Measurements from ENCODE around the gene TKFC.
A peak's percentile ranks its signal among the peaks of the same experiment; 100 is the strongest.

Gene TKFC

DNA sequence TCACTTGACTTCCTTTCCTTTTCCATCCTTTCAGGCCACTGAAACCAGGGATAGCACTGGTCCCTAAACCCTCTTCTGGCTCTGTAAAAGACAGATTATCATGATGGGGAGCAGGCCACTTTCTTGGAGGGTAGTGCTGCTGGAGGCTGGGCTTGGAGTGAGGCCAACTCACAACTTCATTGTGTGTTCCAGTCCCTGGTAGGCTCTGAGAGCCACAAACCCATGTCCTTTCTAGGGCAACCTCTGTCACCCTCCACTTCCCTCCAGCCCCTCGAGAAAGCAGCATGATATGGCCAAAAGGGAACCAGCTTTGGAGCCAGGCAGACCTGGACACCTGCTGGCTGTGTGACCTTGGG lies 2.3 kb downstream of the TKFC start:
- DNase-seq (ENCODE audit: low spot score in 2 of 2) (no peak), ATAC-seq (no peak)
- Mint-ChIP-seq H3K36me3 (no peaks in the 10 kb centered on the region), H3K27ac (peak overlapping the region; percentile 80), H3K4me1 (peaks cover 53% of the 10 kb centered on the region), H3K4me3 (no peak overlapping the region), H3K9me3 (no peaks in the 10 kb centered on the region)

DNA sequence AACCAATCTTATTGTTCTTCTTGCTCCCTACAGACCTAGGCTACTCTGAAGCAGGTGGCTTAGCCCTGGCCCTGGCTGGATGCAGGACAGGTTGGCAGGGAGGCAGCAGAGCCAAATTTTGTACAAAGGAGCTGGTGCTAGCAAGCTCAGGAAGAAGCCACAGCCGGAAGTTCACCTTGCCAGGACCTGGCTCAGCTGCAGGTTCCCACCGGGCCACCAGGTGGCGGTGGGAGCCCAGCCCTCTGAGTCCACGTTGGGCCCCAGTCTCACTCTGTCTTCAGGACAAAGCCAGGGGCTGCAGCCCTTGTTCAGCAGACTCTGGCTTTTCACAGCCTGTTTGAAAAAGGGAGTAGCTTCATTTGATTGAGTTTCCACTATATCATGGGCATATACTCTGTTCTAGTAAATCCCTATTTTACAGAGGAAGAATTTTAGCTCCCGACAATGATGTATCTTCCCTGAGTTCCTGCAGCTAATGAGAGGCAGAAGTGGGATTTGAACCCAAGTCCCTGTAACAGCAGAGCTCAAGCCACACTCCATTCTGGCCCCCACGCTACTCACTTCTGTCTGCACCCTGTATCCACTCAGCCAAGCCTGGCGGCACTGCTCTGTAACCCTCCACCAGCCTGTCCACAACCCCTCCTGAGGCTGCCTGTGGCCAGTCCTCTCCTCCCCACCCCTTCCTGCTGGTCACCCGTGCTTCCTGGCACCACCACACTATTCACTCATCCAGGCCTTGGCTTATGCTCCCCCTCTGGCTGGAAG lies 3.3 kb downstream of the TKFC start:
- ATAC-seq = peak; percentile 71
- H3K4me3 Mint-ChIP-seq = no peak overlapping the region
- no peaks in the 10 kb centered on the region for H3K36me3 Mint-ChIP-seq
- DNase-seq (ENCODE audit: low spot score in 2 of 2) = peak; percentile 82 to 89
- peak overlapping the region; percentile 80 for H3K27ac Mint-ChIP-seq
- no peaks in the 10 kb centered on the region for H3K9me3 Mint-ChIP-seq
- H3K4me1 Mint-ChIP-seq = peaks cover 43% of the 10 kb centered on the region

DNA sequence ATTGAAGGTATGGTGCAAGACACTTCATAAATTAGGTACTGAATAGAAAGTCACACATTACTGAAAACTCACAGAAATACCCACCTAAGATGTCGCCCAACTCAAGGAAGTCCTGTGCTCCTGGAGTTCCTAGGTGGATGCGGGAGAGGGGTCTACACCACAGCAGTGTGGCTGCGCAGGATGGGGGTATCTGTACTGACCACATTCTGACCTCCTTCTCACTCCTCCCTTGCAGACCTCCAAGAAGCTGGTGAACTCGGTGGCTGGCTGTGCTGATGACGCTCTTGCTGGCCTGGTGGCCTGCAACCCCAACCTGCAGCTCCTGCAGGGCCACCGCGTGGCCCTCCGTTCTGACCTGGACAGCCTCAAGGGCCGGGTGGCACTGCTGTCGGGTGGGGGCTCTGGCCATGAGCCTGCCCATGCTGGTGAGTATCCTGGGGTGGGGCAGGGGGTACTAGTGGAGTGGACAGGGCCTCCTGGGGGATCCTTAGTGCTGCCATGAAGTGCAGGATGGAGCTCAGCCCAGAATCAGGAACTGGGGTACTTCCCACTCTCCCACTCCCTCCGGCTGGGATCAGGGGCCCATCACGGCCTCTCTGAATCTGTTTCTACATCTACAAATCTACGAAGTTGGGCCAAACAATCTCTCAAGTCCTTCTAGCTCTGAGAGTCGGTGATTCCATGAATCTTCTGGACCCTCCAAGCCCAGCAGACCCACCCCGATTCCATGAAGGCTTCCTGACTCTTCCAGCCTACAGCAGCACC lies 4.9 kb downstream of the TKFC start:
- Mint-ChIP-seq H3K27ac (peak overlapping the region; percentile 56), H3K4me1 (peaks cover 28% of the 10 kb centered on the region), H3K9me3 (no peaks in the 10 kb centered on the region), H3K36me3 (no peaks in the 10 kb centered on the region), H3K4me3 (no peak overlapping the region)
- DNase-seq (ENCODE audit: low spot score in 2 of 2) (no peak), ATAC-seq (no peak)

DNA sequence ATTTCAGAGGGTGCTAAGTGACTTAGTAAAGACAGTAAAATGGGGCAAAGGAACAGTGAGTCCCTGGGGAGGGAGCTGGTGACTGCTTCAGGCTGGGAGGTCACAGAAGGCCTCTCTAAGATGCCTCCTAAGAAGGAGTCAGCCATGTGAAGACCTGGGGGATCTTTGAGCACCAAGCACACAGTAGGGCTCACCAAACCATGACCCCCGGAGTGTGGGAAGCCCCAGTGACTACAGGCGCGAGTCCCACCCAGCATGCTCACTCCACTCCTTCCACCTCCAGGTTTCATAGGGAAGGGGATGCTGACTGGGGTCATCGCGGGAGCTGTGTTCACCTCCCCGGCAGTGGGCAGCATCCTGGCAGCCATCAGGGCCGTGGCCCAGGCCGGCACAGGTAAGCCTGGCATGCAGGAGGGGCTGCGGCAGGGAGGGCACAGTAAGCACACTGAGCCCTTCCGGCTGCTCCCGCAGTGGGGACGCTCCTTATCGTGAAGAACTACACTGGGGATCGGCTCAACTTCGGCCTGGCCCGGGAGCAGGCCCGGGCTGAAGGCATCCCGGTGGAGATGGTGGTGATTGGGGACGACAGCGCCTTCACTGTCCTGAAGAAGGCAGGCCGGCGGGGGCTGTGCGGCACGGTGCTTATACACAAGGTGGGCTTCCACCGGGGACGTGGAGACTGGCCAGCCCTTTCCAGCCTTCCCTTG lies 5.9 kb downstream of the TKFC start:
- H3K27ac Mint-ChIP-seq = peak overlapping the region; percentile 56
- DNase-seq (ENCODE audit: low spot score in 2 of 2) (no peak), ATAC-seq (no peak)
- H3K4me1 Mint-ChIP-seq = peaks cover 19% of the 10 kb centered on the region
- H3K4me3 Mint-ChIP-seq = no peak overlapping the region
- no peaks in the 10 kb centered on the region for H3K36me3 Mint-ChIP-seq
- no peaks in the 10 kb centered on the region for H3K9me3 Mint-ChIP-seq

DNA sequence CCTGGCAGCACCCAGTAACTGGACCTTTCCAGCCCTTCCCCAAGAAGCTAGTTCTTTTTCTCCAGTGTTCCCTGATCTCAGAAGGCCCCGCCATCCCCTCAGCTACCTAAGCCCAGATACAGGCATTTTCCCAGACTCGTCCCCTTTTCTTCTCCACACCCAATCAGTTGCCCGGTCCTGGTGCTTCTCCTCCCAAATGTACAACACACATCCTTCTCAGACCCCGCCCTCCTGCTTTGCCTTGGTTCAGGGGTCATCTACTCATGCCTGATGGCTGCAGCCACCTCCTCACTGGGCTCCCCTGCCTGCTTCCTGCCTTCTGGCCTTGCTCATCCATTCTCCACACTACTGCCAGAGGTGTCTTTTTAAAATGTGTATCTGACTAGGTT lies 6.5 kb downstream of the TKFC start:
- no peak for DNase-seq (ENCODE audit: low spot score in 2 of 2)
- no peak overlapping the region for H3K27ac Mint-ChIP-seq
- no peaks in the 10 kb centered on the region for H3K9me3 Mint-ChIP-seq
- peaks cover 14% of the 10 kb centered on the region for H3K4me1 Mint-ChIP-seq
- no peak for ATAC-seq
- H3K4me3 Mint-ChIP-seq = no peak overlapping the region
- no peaks in the 10 kb centered on the region for H3K36me3 Mint-ChIP-seq

DNA sequence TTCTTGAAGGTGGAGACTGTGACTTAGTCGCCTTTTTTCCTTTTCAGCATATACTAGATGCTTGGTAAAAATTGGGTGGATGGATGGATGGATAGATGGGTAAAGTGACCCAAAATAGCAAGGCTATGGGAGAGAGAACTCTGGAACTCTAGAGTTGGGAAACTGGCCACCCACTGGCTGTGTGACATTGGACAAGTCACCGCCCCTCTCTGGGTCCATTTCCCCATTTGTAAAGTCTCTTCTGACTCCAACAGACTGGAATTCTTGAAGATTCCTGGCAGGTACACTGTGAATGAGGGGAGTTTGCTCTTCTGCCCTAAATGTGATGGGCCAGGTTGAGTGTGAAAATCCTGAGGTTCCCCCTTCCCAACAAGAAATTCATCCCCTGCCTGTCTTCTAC lies 8.0 kb downstream of the TKFC start:
- DNase-seq (ENCODE audit: low spot score in 2 of 2) (no peak), ATAC-seq (no peak)
- Mint-ChIP-seq H3K27ac (no peak overlapping the region), H3K4me1 (peaks cover 12% of the 10 kb centered on the region), H3K36me3 (no peaks in the 10 kb centered on the region), H3K4me3 (no peak overlapping the region), H3K9me3 (no peaks in the 10 kb centered on the region)

DNA sequence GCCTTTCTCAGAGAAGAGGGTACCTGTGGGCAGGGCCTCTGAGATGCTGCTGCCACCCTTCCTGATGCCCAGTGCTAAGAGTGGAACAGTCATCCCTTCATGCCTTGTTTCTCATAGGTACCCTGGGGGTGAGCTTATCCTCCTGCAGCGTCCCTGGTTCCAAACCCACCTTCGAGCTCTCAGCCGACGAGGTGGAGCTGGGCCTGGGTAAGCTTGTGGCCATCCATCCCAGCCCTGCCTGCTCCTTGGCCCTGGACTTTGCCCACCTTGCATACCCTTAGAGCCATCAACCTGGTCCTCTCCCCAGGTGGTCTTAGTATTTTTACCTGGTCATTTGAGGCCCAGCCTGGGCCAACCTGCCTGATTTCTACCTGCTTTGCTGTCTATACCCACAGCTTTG lies 8.7 kb downstream of the TKFC start:
- Mint-ChIP-seq H3K4me1 (peaks cover 6% of the 10 kb centered on the region), H3K36me3 (no peaks in the 10 kb centered on the region), H3K27ac (no peak overlapping the region), H3K4me3 (no peak overlapping the region), H3K9me3 (no peaks in the 10 kb centered on the region)
- ATAC-seq = no peak
- DNase-seq (ENCODE audit: low spot score in 2 of 2) = no peak

DNA sequence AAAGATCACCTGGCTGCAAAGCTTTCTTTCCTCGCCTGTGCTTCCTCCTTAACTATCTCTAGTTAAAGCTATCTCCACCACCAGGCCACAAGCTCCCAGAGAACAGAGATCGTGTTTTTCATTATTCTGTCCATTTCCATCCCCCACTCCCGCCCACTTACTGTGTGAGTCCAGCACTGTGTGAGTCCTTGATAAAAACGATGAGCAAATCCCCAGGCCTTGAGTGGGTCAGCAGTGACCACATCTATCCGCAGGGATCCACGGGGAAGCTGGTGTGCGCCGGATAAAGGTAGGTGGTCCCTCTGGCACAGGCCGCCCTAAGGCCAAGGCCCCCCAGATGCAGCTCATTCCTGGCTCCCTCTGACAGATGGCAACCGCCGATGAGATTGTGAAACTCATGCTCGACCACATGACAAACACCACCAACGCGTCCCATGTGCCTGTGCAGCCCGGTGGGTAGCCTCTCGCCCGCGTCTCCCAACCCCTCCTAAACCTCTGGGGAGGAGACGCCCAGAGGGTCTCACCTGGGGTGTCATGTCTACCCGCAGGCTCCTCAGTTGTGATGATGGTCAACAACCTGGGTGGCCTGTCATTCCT lies 9.3 kb downstream of the TKFC start:
- no peak for DNase-seq (ENCODE audit: low spot score in 2 of 2)
- H3K36me3 Mint-ChIP-seq = no peaks in the 10 kb centered on the region
- H3K27ac Mint-ChIP-seq = no peak overlapping the region
- H3K9me3 Mint-ChIP-seq = no peaks in the 10 kb centered on the region
- H3K4me1 Mint-ChIP-seq = no peaks in the 10 kb centered on the region
- H3K4me3 Mint-ChIP-seq = no peak overlapping the region
- no peak for ATAC-seq

DNA sequence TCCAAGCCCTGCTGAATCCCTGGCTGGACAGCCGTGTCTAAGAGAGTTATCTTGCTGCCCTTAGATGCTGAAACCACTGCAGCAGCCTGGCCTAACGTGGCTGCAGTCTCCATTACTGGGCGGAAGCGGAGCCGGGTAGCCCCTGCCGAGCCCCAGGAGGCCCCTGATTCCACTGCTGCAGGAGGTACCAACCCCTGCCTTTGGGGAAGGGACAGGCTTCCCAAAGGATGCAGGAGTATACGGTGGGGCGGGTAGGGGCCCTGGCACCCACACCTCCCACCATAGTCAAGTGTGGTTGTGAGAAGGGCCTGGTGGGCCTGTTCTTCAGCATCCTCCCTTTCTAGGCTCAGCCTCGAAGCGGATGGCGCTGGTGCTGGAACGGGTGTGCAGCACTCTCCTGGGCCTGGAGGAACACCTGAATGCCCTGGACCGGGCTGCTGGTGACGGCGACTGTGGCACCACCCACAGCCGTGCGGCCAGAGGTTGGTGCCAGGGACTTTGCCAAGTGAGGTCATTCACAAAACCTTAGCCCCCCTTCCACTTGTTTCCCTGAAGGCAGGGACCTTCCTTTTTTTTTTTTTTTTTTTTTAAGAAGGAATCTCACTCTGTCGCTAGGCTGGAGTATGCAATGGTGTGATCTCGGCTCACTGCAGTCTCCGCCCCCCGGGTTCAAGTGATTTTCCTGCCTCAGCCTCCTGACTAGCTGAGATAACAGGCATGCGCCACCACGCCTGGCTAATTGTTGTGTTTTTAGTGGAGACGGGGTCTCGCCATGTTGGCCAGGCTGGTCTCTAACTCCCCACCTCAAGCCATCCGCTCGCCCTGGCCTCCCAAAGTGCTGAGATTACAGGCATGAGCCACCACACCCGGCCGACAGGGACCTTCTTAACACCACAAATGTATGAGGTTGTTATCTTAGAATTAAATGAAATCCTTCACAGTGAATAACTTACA lies 11.0 kb downstream of the TKFC start:
- Mint-ChIP-seq H3K27ac (peak overlapping the region; percentile 23), H3K9me3 (no peaks in the 10 kb centered on the region), H3K36me3 (peaks cover 5% of the 10 kb centered on the region), H3K4me1 (no peaks in the 10 kb centered on the region), H3K4me3 (no peak overlapping the region)
- DNase-seq (ENCODE audit: low spot score in 2 of 2) = no peak
- ATAC-seq = no peak

DNA sequence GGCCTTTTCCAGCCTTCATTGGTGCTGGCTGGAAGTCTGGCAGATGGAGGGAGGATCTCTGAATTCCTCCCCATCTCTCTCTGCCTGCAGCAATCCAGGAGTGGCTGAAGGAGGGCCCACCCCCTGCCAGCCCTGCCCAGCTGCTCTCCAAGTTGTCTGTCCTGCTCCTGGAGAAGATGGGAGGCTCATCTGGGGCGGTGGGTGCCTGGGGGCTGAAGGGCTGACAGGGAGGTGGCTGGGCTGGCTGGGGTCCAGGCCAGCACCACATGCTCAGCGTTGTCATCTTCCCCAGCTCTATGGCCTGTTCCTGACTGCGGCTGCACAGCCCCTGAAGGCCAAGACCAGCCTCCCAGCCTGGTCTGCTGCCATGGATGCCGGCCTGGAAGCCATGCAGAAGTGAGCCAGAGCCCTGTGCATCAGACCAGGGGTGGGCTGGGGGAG lies 12.2 kb downstream of the TKFC start:
- peaks cover 6% of the 10 kb centered on the region for H3K36me3 Mint-ChIP-seq

DNA sequence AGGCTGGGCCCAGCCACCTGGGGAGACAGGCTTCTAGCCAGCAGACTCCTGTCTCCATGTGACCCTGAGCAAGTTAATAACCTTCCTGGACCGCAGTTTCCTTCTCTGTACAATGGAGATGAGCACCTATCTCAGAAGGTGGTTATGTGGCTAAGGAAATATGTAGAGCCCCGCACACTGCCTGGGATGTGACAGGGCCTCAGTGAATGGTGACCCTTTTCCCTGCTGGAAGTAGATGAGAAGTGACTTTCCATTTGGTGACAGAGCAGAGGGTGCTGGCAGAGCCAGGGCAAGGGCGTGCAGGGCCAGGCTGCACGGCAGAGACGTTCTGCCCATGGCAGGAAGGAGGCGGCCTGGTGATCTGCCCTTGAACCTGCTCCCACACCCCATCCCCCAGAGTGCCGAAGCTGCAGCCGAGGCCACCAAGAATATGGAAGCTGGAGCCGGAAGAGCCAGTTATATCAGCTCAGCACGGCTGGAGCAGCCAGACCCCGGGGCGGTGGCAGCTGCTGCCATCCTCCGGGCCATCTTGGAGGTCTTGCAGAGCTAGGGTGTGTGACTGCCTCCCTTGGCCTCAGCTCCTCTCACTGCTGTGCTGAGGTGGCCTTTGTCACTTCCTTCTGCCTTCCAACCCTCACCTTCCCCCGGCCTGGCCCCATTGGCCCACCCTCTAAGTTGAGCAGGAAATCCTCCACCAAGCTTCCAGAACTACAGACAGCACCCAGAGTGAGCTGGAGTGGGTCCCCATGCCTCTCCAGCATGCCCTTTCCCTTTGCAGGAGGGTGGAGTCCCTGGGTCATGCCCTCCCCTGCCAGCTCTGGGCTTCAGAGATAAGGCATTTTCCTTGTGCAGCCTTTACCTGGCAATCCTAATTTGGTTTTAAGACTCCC lies 13.2 kb downstream of the TKFC start:
- DNase-seq (ENCODE audit: low spot score in 2 of 2) (no peak), ATAC-seq (no peak)
- H3K27ac Mint-ChIP-seq = peak overlapping the region; percentile 84
- no peak overlapping the region for H3K4me3 Mint-ChIP-seq
- H3K4me1 Mint-ChIP-seq = peaks cover 4% of the 10 kb centered on the region
- no peaks in the 10 kb centered on the region for H3K9me3 Mint-ChIP-seq
- peaks cover 13% of the 10 kb centered on the region for H3K36me3 Mint-ChIP-seq

More for the DNA sequence above, 12.2 kb downstream of the TKFC start:
- DNase-seq (ENCODE audit: low spot score in 2 of 2) (no peak), ATAC-seq (no peak)
- no peak overlapping the region for H3K27ac Mint-ChIP-seq
- no peaks in the 10 kb centered on the region for H3K9me3 Mint-ChIP-seq
- H3K4me1 Mint-ChIP-seq = peaks cover 4% of the 10 kb centered on the region
- H3K4me3 Mint-ChIP-seq = no peak overlapping the region

DNA sequence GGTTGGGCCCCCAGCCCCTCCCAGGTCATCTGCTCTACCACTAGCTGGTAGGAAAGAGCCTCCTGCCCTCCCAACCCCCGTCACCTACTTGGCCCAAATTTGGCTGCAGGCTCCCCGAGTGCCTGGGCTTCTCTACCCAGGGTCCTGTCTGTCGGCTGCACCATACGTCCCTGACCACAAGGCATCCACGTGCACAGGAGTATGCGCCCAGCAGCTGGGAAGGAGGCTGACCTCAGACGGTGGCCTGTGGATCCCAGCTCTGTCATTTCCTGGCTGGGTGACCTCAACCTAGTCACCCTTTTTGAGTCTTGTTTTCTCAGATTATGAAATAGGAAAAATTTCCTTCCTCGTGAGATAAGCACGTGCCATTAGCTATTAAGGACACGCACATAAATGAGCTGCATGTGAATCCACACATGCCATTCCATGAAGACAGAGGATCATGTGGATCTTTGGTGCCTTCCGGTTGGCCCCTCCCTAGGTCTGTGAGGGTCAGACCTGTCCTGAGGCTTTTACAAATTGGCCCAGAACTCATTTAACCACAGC lies 15.0 kb downstream of the TKFC start:
- DNase-seq (ENCODE audit: low spot score in 2 of 2) (no peak), ATAC-seq (no peak)
- Mint-ChIP-seq H3K27ac (peak overlapping the region; percentile 6), H3K4me1 (peaks cover 4% of the 10 kb centered on the region), H3K4me3 (no peak overlapping the region), H3K9me3 (no peaks in the 10 kb centered on the region), H3K36me3 (peaks cover 26% of the 10 kb centered on the region)

DNA sequence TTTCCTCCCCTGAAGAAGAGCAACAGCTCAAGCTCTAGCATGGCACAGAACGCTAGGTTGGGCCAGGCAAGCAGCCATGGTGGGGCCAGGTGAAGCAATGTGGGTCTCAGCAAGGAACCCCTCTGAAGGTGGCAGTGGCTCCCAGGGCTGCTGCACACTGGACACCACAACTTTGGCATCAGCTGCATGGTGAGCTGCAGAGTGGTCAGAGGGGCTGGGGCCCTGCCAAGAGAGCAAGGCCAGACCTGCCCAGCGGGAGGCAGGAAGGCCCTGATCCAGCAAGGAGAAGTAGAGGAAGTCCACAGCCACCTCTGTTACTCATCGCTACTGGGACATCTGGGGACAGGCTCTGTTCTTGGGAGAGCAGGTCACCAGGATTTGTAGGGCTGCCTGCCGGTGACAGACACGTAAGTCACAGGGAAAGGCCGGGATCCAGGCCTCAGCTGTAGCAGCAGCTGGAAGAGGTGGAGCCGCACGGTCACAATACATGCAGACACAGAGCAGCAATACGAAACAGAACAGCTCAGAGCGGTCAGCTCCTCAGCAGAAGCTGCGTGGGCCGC lies 16.2 kb downstream of the TKFC start:
- Mint-ChIP-seq H3K36me3 (peaks cover 35% of the 10 kb centered on the region), H3K9me3 (no peaks in the 10 kb centered on the region), H3K27ac (peak overlapping the region; percentile 22), H3K4me1 (peaks cover 10% of the 10 kb centered on the region), H3K4me3 (no peak overlapping the region)
- ATAC-seq = no peak
- DNase-seq (ENCODE audit: low spot score in 2 of 2) = no peak

All from stimulated activated effector memory CD8-positive, alpha-beta T cell treated with anti-CD3 and anti-CD28 coated beads, Interleukin-12 subunit alpha, Interleukin-12 subunit beta, amount 100 ng/mL, for 72 hours (primary cell).